Spleen (tissue), 11 donors: ENCODE results near the gene SAMD8. TPM values are rescaled to one million over a fixed set of nuclear protein-coding genes. Genes with fewer than 3 reads are reported as not detected.
A peak's percentile ranks its signal among the peaks of the same experiment; 100 is the strongest.

Experiments used
- DNase-seq: peaks from one replicate; pipeline ENCODE4 v3.0.0-alpha.2; 2020
- H3K27ac ChIP-seq, 8 donors: fragments of 200-600 bp; sonication (generic) in 7 of 8; 1 replicate in 4 of 8; 2 replicates in 4 of 8; pipeline versions ENCODE4 v1.5.0 to v1.8.0; 2016 to 2021; ENCODE audit warnings: inconsistent platforms in 4 of 8, mild to moderate bottlenecking in 4 of 8, moderate library complexity in 1 of 8
- H3K27me3 ChIP-seq, 7 donors: fragments of 200-600 bp; sonication (generic) in 6 of 7; replicated peaks in 1 of 7; 1 replicate in 4 of 7; 2 replicates in 3 of 7; pipeline versions ENCODE4 v1.5.0 to v1.8.0; 2016 to 2021; ENCODE audit warnings: inconsistent platforms in 3 of 7, mild to moderate bottlenecking in 1 of 7
- H3K36me3 ChIP-seq, 6 donors: fragments of 200-600 bp; sonication (generic) in 5 of 6; 1 replicate in 4 of 6; 2 replicates in 2 of 6; pipeline versions ENCODE4 v1.5.0 to v1.8.0; 2016 to 2021; ENCODE audit warnings: inconsistent platforms in 2 of 6
- H3K4me1 ChIP-seq, 6 donors: fragments of 200-600 bp; sonication (generic) in 5 of 6; 1 replicate in 3 of 6; 2 replicates in 3 of 6; pipeline versions ENCODE4 v1.5.0 to v1.8.0; 2016 to 2021; ENCODE audit warnings: inconsistent platforms in 3 of 6
- H3K4me3 ChIP-seq, 8 donors: fragments of 200-600 bp; sonication (generic) in 7 of 8; 1 replicate in 4 of 8; 2 replicates in 4 of 8; pipeline versions ENCODE4 v1.5.0 to v1.8.0; 2016 to 2021; ENCODE audit warnings: inconsistent platforms in 4 of 8, mild to moderate bottlenecking in 4 of 8, moderate library complexity in 2 of 8
- H3K9me3 ChIP-seq, 8 donors: fragments of 200-600 bp; sonication (generic) in 7 of 8; 1 replicate in 4 of 8; 2 replicates in 4 of 8; pipeline versions ENCODE4 v1.5.0 to v1.8.0; 2016 to 2021; ENCODE audit warnings: inconsistent platforms in 4 of 8
- CTCF ChIP-seq, 11 experiments: fragments of 200-600 bp in 7 of 11; fragments of 450-650 bp in 4 of 11; sonication (generic) in 4 of 11; IDR thresholded peaks in 8 of 11; conservative IDR thresholded peaks in 3 of 11; 1 replicate in 7 of 11; 2 replicates in 4 of 11; pipeline versions ENCODE4 v1.4.0 to v1.8.0; 2016 to 2021; ENCODE audit warnings: antibody characterized with exemption in 11 of 11, inconsistent platforms in 4 of 11, mild to moderate bottlenecking in 1 of 11
- POLR2A ChIP-seq, 3 donors: fragments of 450-650 bp; IDR thresholded peaks; one replicate each; pipeline ENCODE4 v1.5.1; 2017; ENCODE audit warnings: antibody characterized with exemption in 3 of 3, mild to moderate bottlenecking in 1 of 3
- POLR2AphosphoS5 ChIP-seq, 3 donors: sonication (generic); formaldehyde crosslinking; IDR thresholded peaks; one replicate each; pipeline ENCODE4 v1.5.1; 2017; ENCODE audit warnings: antibody characterized with exemption in 3 of 3
- WGBS, 5 donors: extraction: QIAGEN DNeasy Blood & Tissue Kit in 3 of 5; methylation state at CpG; one replicate each; pipeline versions ENCODE4 v1.1.5 to v1.1.7; 2013 to 2018; 5-methylcytosine and 5-hydroxymethylcytosine counted together
- intact Hi-C: fragments of 100-400 bp; cut with DNase I; formaldehyde crosslinking; loops from one replicate; pipeline ENCODE4 v1.15.0; 2023; ENCODE audit warnings: low total_unique reads
- polyA plus RNA-seq, 3 donors: library from polyadenylated mRNA; stranded (reverse); fragments of 200-250 nt; gene quantifications; one replicate each; pipeline ENCODE4 v1.2.1, GENCODE V29; 2013
- total RNA-seq, 7 donors: library from RNA; depleted of rRNA in 3 of 7; stranded (reverse); fragments of >200 nt in 3 of 7; fragmentation: NEBNext Ultra II Directional in 4 of 7; extraction: Animal tissue kit (Norgen Biotek cat#: 25700) in 4 of 7; gene quantifications; one replicate each; pipeline versions ENCODE4 v1.1.0 to v1.2.1, GENCODE V29; 2016 to 2021
- donor health status: healthy with polysubstance abuse.
- donor health status: DM: no; HTN: no; CAD: no; lungs with moderate emphysema.
- donor health status: DM: no; HTN: no; CAD: no.
- donor health status: Bipolar disorder and iron deficiency.
- donor health status: healthy.
- donor health status: DM: no; HTN: no; CAD: no.
- donor health status: DM: yes; HTN: yes; CAD: no.

Gene SAMD8
- total and polyA plus RNA-seq, 10 donors = 4.1 to 35.1 (median 25.2) TPM

GRCh38 chr10:75063461-75064230 is 47.8 kb upstream of the SAMD8 start:
- no peak overlapping the region for H3K27ac ChIP-seq
- no peak overlapping the region for H3K4me3 ChIP-seq
- no peaks in the 10 kb centered on the region for H3K27me3 ChIP-seq
- peak; percentile 27 for DNase-seq
- no peaks in the 10 kb centered on the region for H3K36me3 ChIP-seq
- H3K4me1 ChIP-seq = no peaks in the 10 kb centered on the region
- TF ChIP-seq CTCF (IDR thresholded peaks at IDR 0.05 in 8 of 11, conservative IDR thresholded peaks at IDR 0.05 in 3 of 11) (no peak), POLR2AphosphoS5 (IDR thresholded peaks at IDR 0.05) (no peak), POLR2A (IDR thresholded peaks at IDR 0.05) (no peak)
- intact Hi-C loops = no loop called here
- H3K9me3 ChIP-seq = no peaks in the 10 kb centered on the region
- WGBS, 5 donors = 84 to 89% (median 87%) methylated on average over 8 of the region's 8 CpGs

GRCh38 chr10:75065076-75065475 is 46.4 kb upstream of the SAMD8 start:
- H3K9me3 ChIP-seq = no peaks in the 10 kb centered on the region
- DNase-seq = no peak
- no peak overlapping the region for H3K27ac ChIP-seq
- 92 to 98% (median 95%) methylated on average over 4 of the region's 4 CpGs for WGBS, 5 donors
- H3K4me1 ChIP-seq = no peaks in the 10 kb centered on the region
- intact Hi-C loops = no loop called here
- H3K36me3 ChIP-seq = no peaks in the 10 kb centered on the region
- TF ChIP-seq CTCF (IDR thresholded peaks at IDR 0.05 in 8 of 11, conservative IDR thresholded peaks at IDR 0.05 in 3 of 11) (no peak), POLR2A (IDR thresholded peaks at IDR 0.05) (no peak), POLR2AphosphoS5 (IDR thresholded peaks at IDR 0.05) (no peak)
- no peak overlapping the region for H3K4me3 ChIP-seq
- H3K27me3 ChIP-seq = no peaks in the 10 kb centered on the region

GRCh38 chr10:75066271-75066670 is 45.2 kb upstream of the SAMD8 start:
- H3K9me3 ChIP-seq = no peaks in the 10 kb centered on the region
- H3K27me3 ChIP-seq = no peaks in the 10 kb centered on the region
- no peak overlapping the region for H3K4me3 ChIP-seq
- DNase-seq = peak; percentile 10
- no peaks in the 10 kb centered on the region for H3K4me1 ChIP-seq
- 71 to 89% (median 81%) methylated on average over 5 of the region's 5 CpGs for WGBS, 5 donors
- no peaks in the 10 kb centered on the region for H3K36me3 ChIP-seq
- intact Hi-C loops = no loop called here
- no peak overlapping the region for H3K27ac ChIP-seq
- TF ChIP-seq POLR2AphosphoS5 (IDR thresholded peaks at IDR 0.05) = no peak

GRCh38 chr10:75067272-75067671 is 44.2 kb upstream of the SAMD8 start:
- no peaks in the 10 kb centered on the region for H3K27me3 ChIP-seq
- DNase-seq = peak; percentile 16
- 84 to 93% (median 91%) methylated on average over 7 of the region's 7 CpGs for WGBS, 5 donors
- TF ChIP-seq POLR2AphosphoS5 (IDR thresholded peaks at IDR 0.05) (no peak), POLR2A (IDR thresholded peaks at IDR 0.05) (no peak), CTCF (IDR thresholded peaks at IDR 0.05 in 8 of 11, conservative IDR thresholded peaks at IDR 0.05 in 3 of 11) (no peak)
- no peak overlapping the region for H3K4me3 ChIP-seq
- no peaks in the 10 kb centered on the region for H3K36me3 ChIP-seq
- H3K9me3 ChIP-seq = no peaks in the 10 kb centered on the region
- H3K27ac ChIP-seq = no peak overlapping the region
- intact Hi-C loops = no loop called here
- H3K4me1 ChIP-seq = no peaks in the 10 kb centered on the region
